HG02840 (cell line): Measurements from ENCODE around the gene METTL1.

Source experiments
- ATAC-seq: cut with Tn5 transposase; IDR thresholded peaks from one replicate; pipeline ENCODE4 v1.9.1; 2021; ENCODE audit warnings: mild to moderate bottlenecking, moderate library complexity, moderate number of reproducible peaks; ENCODE audit not compliant: unreplicated experiment, low FRiP score

Gene METTL1

GRCh38 chr12:57739914-57740538 lies 31.9 kb downstream of the METTL1 start:
- ATAC-seq: no peak

- ATAC-seq: no peak
Observed at GRCh38 chr12:57739387-57739786, 32.5 kb downstream of the METTL1 start.

GRCh38 chr12:57738661-57739237 lies 33.2 kb downstream of the METTL1 start, which contains the start of gene AGAP2:
AGAP2 (minus strand) TSS chr12:57738742; CDS start chr12:57738246, 496 bp downstream.
- ATAC-seq: no peak

GRCh38 chr12:57737467-57738460 lies 34.1 kb downstream of the METTL1 start:
- ATAC-seq: no peak

- ATAC-seq: no peak
Observed at GRCh38 chr12:57736741-57737466, 35.0 kb downstream of the METTL1 start.

GRCh38 chr12:57735952-57736740 lies 35.8 kb downstream of the METTL1 start:
- no peak for ATAC-seq

- ATAC-seq: no peak
Observed at GRCh38 chr12:57735198-57735855, 36.6 kb downstream of the METTL1 start.

- no peak for ATAC-seq
Observed at GRCh38 chr12:57734591-57734990, 37.3 kb downstream of the METTL1 start.

GRCh38 chr12:57733928-57734327 lies 38.0 kb downstream of the METTL1 start:
- ATAC-seq: no peak

- no peak for ATAC-seq
Observed at GRCh38 chr12:57732726-57733593, 38.9 kb downstream of the METTL1 start.

GRCh38 chr12:57732270-57732669 lies 39.6 kb downstream of the METTL1 start:
- no peak for ATAC-seq

- no peak for ATAC-seq
Observed at GRCh38 chr12:57731411-57732080, 40.4 kb downstream of the METTL1 start.

- ATAC-seq: no peak
Observed at GRCh38 chr12:57730336-57731067, 41.4 kb downstream of the METTL1 start.

- no peak for ATAC-seq
Observed at GRCh38 chr12:57729321-57729844, 42.5 kb downstream of the METTL1 start.

- ATAC-seq: no peak
Observed at GRCh38 chr12:57727758-57728395, 44.0 kb downstream of the METTL1 start.
